K562 (cell line): ENCODE measurements around the gene L3HYPDH. TPM values are rescaled to one million over a fixed set of nuclear protein-coding genes. Genes with fewer than 3 reads are reported as not detected.

Experiments
- ARID1B ChIP-seq: fragments of 450-650 bp; IDR thresholded peaks from 2 replicates; pipeline ENCODE4 v1.6.1; 2016; ENCODE audit warnings: antibody characterized with exemption, mild to moderate bottlenecking, inconsistent platforms
- CHD4 ChIP-seq: fragments of 200-600 bp; sonication (generic); IDR thresholded peaks from 3 replicates; pipeline ENCODE4 v1.6.1; 2012; ENCODE audit warnings: low read depth, mild to moderate bottlenecking, mixed read lengths, low read length, inconsistent platforms; ENCODE audit not compliant: insufficient read depth, insufficient replicate concordance, poor library complexity, severe bottlenecking
- DDX20 ChIP-seq: fragments of 450-650 bp; IDR thresholded peaks from 2 replicates; pipeline ENCODE4 v1.6.1; 2016; ENCODE audit warnings: missing genetic modification characterization, low read depth, mild to moderate bottlenecking, missing compliant biosample characterization, moderate library complexity
- GTF3C2 ChIP-seq: IDR thresholded peaks from 3 replicates; pipeline ENCODE4 v1.6.1; 2011; ENCODE audit warnings: borderline replicate concordance, mild to moderate bottlenecking, moderate library complexity; ENCODE audit not compliant: insufficient read length; ENCODE audit errors: extremely low read depth
- HINFP ChIP-seq: fragments of 450-650 bp; conservative IDR thresholded peaks from 2 replicates; pipeline ENCODE4 v1.6.1; 2016; ENCODE audit warnings: missing genetic modification characterization, low read depth, mild to moderate bottlenecking, control low read depth, missing compliant biosample characterization
- JUNB ChIP-seq: fragments of 450-650 bp; formaldehyde crosslinking; conservative IDR thresholded peaks from 2 replicates; pipeline ENCODE4 v1.4.0; 2020; ENCODE audit warnings: mild to moderate bottlenecking
- KDM5B ChIP-seq: fragments of 200-600 bp; sonication (generic); IDR thresholded peaks from 2 replicates; pipeline ENCODE4 v1.6.1; 2012; ENCODE audit warnings: low read depth, mild to moderate bottlenecking, moderate library complexity, low read length, control low read depth, inconsistent platforms; ENCODE audit not compliant: insufficient replicate concordance
- MTA1 ChIP-seq: fragments of 450-650 bp; IDR thresholded peaks from 2 replicates; pipeline ENCODE4 v1.6.1; 2017; ENCODE audit warnings: borderline replicate concordance
- NKRF ChIP-seq: fragments of 450-650 bp; IDR thresholded peaks from 2 replicates; pipeline ENCODE4 v1.6.1; 2016; ENCODE audit warnings: borderline replicate concordance
- NR4A1 ChIP-seq, 2 experiments: fragments of 250-450 bp in 1 of 2; fragments of 450-650 bp in 1 of 2; sonication (Bioruptor Pico) in 1 of 2; IDR thresholded peaks; 2 replicates each; pipeline versions ENCODE4 v1.4.0 to v1.6.1; 2016 to 2020; ENCODE audit warnings: mild to moderate bottlenecking in 2 of 2, missing compliant biosample characterization in 1 of 2, missing genetic modification characterization in 1 of 2, moderate library complexity in 1 of 2
- PTRF ChIP-seq: fragments of 450-650 bp; IDR thresholded peaks from 2 replicates; pipeline ENCODE4 v1.6.1; 2016; ENCODE audit warnings: mild to moderate bottlenecking, missing genetic modification characterization, missing compliant biosample characterization
- RAD51 ChIP-seq: fragments of 450-650 bp; IDR thresholded peaks from 2 replicates; pipeline ENCODE4 v1.7.1; 2016; ENCODE audit warnings: low read depth, mild to moderate bottlenecking, borderline replicate concordance
- RB1 ChIP-seq: fragments of 450-650 bp; IDR thresholded peaks from 2 replicates; pipeline ENCODE4 v1.6.1; 2017; ENCODE audit warnings: low read depth, mild to moderate bottlenecking
- RCOR1 ChIP-seq, 2 experiments: IDR thresholded peaks; 2 replicates each; pipeline ENCODE4 v1.6.1; 2012; ENCODE audit warnings: low read depth in 2 of 2, low read length in 2 of 2, borderline replicate concordance in 1 of 2, improper control_type of control experiment in 1 of 2
- SPI1 ChIP-seq: IDR thresholded peaks from 2 replicates; pipeline ENCODE4 v1.6.1; 2011; ENCODE audit warnings: low read depth, low read length, control low read depth, borderline replicate concordance
- ZC3H11A ChIP-seq: IDR thresholded peaks from 2 replicates; pipeline ENCODE4 v1.6.1; 2012; ENCODE audit warnings: low read depth, low read length, improper control_type of control experiment
- ZNF41 ChIP-seq: fragments of 250-450 bp; sonication (Bioruptor Pico); conservative IDR thresholded peaks from 2 replicates; pipeline ENCODE4 v1.4.0; 2020; ENCODE audit warnings: mild to moderate bottlenecking
- ZNF766 ChIP-seq: fragments of 200-800 bp; sonication (Bioruptor generic); conservative IDR thresholded peaks from 2 replicates; pipeline ENCODE4 v1.6.1; 2016; ENCODE audit warnings: missing genetic modification characterization, missing compliant biosample characterization
- polyA plus RNA-seq, 8 experiments: library from polyadenylated mRNA; depleted of rRNA in 4 of 8; stranded (reverse) in 5 of 8; unstranded in 3 of 8; fragments of >200 nt; fragmentation: Nextera tagmentation in 2 of 8; fragmentation: Illumina TruSeq in 1 of 8; extraction: Ambion mirVana in 2 of 8; extraction: Trizol in 1 of 8; gene quantifications; 2 replicates each; pipeline versions ENCODE4 v1.2.1 to v1.2.3, GENCODE V29; 2011 to 2014; ENCODE audit warnings: inconsistent platforms in 1 of 8, missing spikeins in 1 of 8
- total RNA-seq, 7 experiments: library from RNA; depleted of rRNA in 6 of 7; stranded (reverse); fragments of >200 nt in 6 of 7; fragmentation: Illumina TruSeq in 2 of 7; extraction: Trizol in 2 of 7; gene quantifications; 2 replicates each; pipeline versions ENCODE4 v1.2.1 to v1.2.3, GENCODE V29; 2011 to 2021; ENCODE audit warnings: low replicate concordance in 1 of 7

L3HYPDH gene
- total and polyA plus RNA-seq, 9 of the 15 experiments (the other 6 are each of a cell fraction or from before 2014, with no cell fraction given), result 12.8 to 36.5 (median 19.3) TPM

GRCh38 chr14:59483819-59484638, at the start of gene L3HYPDH, which contains the start of gene JKAMP (continued):
- TF ChIP-seq HINFP (no peak), ZNF766 (CRISPR knock-in tag) (no peak), RCOR1 (IDR thresholded peaks at IDR 0.05; ENCODE audit: borderline replicate concordance in 1 of 2, low read depth in 2 of 2, low read length in 2 of 2) (no peak), GTF3C2 (no peak), RAD51 (peak; percentile 25; the same call in 1 of the 2 replicates), ZC3H11A (no peak), JUNB (CRISPR knock-in tag) (no peak), DDX20 (tag) (no peak), SPI1 (peak; percentile 64; the same call in 1 of the 2 replicates), MTA1 (no peak), ARID1B (peak; percentile 15; the same call in 1 of the 2 replicates), KDM5B (peak; percentile 36), RB1 (peak; percentile 16; the same call in 1 of the 2 replicates), NKRF (peak; percentile 83), ZNF41 (CRISPR knock-in tag) (no peak), PTRF (no peak), NR4A1 (CRISPR knock-in tag; IDR thresholded peaks at IDR 0.05) (no peak), NR4A1 (tag; IDR thresholded peaks at IDR 0.05) (no peak), CHD4 (no peak)
